ENCODE results near the gene RBL1.
"Not testable (repeated sequence)": the region's sequence is repeated elsewhere in the genome, so short reads cannot be mapped to it uniquely, and the experiment has no call there.

DNA sequence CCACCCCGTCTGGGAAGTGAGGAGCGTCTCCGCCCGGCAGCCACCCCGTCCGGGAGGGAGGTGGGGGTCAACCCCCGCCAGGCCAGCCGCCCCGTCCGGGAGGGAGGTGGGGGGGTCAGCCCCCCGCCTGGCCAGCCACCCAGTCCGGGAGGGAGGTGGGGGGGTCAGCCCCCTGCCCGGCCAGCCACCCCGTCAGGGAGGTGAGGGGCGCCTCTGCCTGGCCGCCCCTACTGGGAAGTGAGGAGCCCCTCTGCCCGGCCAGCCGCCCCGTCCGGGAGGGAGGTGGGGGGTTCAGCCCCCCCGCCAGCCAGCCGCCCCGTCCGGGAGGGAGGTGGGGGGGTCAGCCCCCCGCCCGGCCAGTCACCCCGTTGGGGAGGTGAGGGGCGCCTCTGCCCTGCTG lies 83.2 kb downstream of the RBL1 start:
- TF ChIP-seq, protein P1, sequence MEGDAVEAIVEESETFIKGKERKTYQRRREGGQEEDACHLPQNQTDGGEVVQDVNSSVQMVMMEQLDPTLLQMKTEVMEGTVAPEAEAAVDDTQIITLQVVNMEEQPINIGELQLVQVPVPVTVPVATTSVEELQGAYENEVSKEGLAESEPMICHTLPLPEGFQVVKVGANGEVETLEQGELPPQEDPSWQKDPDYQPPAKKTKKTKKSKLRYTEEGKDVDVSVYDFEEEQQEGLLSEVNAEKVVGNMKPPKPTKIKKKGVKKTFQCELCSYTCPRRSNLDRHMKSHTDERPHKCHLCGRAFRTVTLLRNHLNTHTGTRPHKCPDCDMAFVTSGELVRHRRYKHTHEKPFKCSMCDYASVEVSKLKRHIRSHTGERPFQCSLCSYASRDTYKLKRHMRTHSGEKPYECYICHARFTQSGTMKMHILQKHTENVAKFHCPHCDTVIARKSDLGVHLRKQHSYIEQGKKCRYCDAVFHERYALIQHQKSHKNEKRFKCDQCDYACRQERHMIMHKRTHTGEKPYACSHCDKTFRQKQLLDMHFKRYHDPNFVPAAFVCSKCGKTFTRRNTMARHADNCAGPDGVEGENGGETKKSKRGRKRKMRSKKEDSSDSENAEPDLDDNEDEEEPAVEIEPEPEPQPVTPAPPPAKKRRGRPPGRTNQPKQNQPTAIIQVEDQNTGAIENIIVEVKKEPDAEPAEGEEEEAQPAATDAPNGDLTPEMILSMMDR (IDR thresholded peaks at IDR 0.05; ENCODE audit: low read depth, low read length, missing input control) = not testable (repeated sequence)
- not testable (repeated sequence) for TF ChIP-seq JUND (IDR thresholded peaks at IDR 0.05); FOXA1 (IDR thresholded peaks at IDR 0.05); TAF1 (conservative IDR thresholded peaks at IDR 0.05)
- TF ChIP-seq, protein P2, sequence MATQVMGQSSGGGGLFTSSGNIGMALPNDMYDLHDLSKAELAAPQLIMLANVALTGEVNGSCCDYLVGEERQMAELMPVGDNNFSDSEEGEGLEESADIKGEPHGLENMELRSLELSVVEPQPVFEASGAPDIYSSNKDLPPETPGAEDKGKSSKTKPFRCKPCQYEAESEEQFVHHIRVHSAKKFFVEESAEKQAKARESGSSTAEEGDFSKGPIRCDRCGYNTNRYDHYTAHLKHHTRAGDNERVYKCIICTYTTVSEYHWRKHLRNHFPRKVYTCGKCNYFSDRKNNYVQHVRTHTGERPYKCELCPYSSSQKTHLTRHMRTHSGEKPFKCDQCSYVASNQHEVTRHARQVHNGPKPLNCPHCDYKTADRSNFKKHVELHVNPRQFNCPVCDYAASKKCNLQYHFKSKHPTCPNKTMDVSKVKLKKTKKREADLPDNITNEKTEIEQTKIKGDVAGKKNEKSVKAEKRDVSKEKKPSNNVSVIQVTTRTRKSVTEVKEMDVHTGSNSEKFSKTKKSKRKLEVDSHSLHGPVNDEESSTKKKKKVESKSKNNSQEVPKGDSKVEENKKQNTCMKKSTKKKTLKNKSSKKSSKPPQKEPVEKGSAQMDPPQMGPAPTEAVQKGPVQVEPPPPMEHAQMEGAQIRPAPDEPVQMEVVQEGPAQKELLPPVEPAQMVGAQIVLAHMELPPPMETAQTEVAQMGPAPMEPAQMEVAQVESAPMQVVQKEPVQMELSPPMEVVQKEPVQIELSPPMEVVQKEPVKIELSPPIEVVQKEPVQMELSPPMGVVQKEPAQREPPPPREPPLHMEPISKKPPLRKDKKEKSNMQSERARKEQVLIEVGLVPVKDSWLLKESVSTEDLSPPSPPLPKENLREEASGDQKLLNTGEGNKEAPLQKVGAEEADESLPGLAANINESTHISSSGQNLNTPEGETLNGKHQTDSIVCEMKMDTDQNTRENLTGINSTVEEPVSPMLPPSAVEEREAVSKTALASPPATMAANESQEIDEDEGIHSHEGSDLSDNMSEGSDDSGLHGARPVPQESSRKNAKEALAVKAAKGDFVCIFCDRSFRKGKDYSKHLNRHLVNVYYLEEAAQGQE (IDR thresholded peaks at IDR 0.05) = not testable (repeated sequence)

Measured in liver (tissue), 3 donors.